Testis (tissue), 3 donors: Measurements from ENCODE around the gene TAF13. TPM values are rescaled to one million over a fixed set of nuclear protein-coding genes. Genes with fewer than 3 reads are reported as not detected.
"Not testable (repeated sequence)": the region's sequence is repeated elsewhere in the genome, so short reads cannot be mapped to it uniquely, and the experiment has no call there.

ENCODE experiments used
- DNase-seq: peaks from one replicate; pipeline ENCODE4 v3.0.0-alpha.2; 2019
- H3K27ac ChIP-seq, 2 donors: fragments of 200-600 bp; sonication (generic); one replicate each; pipeline ENCODE4 v1.5.1; 2019
- H3K27me3 ChIP-seq: fragments of 200-600 bp; sonication (generic); one replicate; pipeline ENCODE4 v1.5.1; 2019
- H3K36me3 ChIP-seq: fragments of 200-600 bp; sonication (generic); one replicate; pipeline ENCODE4 v1.5.1; 2017; ENCODE audit warnings: low read depth; ENCODE audit errors: missing control alignments
- H3K4me1 ChIP-seq: fragments of 200-600 bp; sonication (generic); one replicate; pipeline ENCODE4 v1.5.1; 2019
- H3K4me3 ChIP-seq, 2 donors: fragments of 200-600 bp; sonication (generic); one replicate each; pipeline ENCODE4 v1.5.1; 2017 to 2019
- H3K9me3 ChIP-seq: fragments of 200-600 bp; sonication (generic); one replicate; pipeline ENCODE4 v1.5.1; 2017
- POLR2A ChIP-seq: fragments of 450-650 bp; IDR thresholded peaks from one replicate; pipeline ENCODE4 v1.6.1; 2017; ENCODE audit warnings: antibody characterized with exemption, mild to moderate bottlenecking, moderate library complexity
- WGBS, 2 donors: methylation state at CpG; one replicate each; pipeline ENCODE4 v1.1.5; 2018; 5-methylcytosine and 5-hydroxymethylcytosine counted together
- intact Hi-C: fragments of 100-400 bp; cut with DNase I; formaldehyde crosslinking; loops from one replicate; pipeline ENCODE4 v1.15.1; 2023; ENCODE audit warnings: low total_unique reads
- polyA plus RNA-seq: library from polyadenylated mRNA; stranded (reverse); fragments of 350-450 nt; fragmentation: Illumina TruSeq; extraction: RNeasy Lipid Tissue Mini Kit (QIAGEN cat#74804); gene quantifications from one replicate; pipeline ENCODE4 v1.2.3, GENCODE V29; 2014; ENCODE audit warnings: low read depth, low replicate concordance; ENCODE audit not compliant: insufficient read depth
- small RNA-seq, 2 donors: library from RNA; depleted of rRNA; stranded (forward); fragments of <200 nt; gene quantifications; one replicate each; pipeline ENCODE3, GENCODE V24; 2016
- total RNA-seq, 2 donors: library from RNA; depleted of rRNA; stranded (reverse); fragments of >200 nt; gene quantifications; one replicate each; pipeline ENCODE4 v1.2.3, GENCODE V29; 2016
- TF ChIP-seq, protein P1 (sequence below), 3 experiments: fragments of 450-650 bp in 2 of 3; fragments of 200-600 bp in 1 of 3; sonication (generic) in 1 of 3; IDR thresholded peaks; one replicate each; pipeline ENCODE4 v1.5.1; 2016 to 2019; ENCODE audit warnings: antibody characterized with exemption in 3 of 3, mild to moderate bottlenecking in 2 of 3, moderate library complexity in 1 of 3

The TAF13 gene
- total and polyA plus RNA-seq, 3 donors from 2014 or later, result 27.9 to 42.0 (median 38.5) TPM

DNA sequence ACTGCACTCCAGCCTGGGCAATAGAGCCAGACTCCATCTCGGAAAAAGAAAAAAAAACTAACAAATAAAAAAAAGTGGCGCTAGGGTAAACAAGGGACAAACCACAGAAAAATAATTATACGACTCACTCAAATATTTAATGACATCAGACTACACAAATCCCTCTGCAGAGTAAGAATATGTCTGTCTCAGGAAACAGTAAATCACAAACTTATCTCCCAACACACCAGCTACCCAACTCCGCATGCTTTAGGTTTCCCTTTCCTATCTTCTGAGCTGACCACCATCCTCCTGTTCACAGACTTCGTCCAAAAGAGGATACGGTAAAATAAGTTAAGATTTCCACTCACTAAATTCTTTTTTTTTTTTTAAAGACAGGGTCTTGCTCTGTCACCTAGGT lies 50.1 kb downstream of the TAF13 start:
- intact Hi-C loops, result no loop called here
- WGBS, 2 donors, result 90 to 91% methylated on average over 6 of the region's 6 CpGs

DNA sequence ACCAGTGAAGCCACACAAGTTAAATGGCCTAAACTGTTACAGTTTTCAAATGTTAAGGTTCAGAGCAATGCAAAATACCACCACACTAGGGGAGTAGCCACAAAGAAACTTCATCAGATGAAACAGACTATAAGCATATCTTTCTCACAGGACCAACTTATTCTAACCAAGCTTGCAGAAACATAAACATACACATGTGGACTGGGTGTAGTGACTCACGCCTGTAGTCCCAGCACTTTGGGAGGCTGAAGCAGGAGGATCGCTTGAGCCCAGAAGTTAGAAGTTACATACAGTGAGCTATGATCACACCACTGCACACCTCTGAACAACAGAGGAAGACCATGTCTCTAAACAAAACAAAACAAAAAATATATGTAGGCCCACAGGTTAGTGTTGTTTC lies 51.2 kb downstream of the TAF13 start:
- intact Hi-C loops, result no loop called here
- 95 to 96% methylated on average over 2 of the region's 2 CpGs for WGBS, 2 donors
- TF ChIP-seq, protein P1, sequence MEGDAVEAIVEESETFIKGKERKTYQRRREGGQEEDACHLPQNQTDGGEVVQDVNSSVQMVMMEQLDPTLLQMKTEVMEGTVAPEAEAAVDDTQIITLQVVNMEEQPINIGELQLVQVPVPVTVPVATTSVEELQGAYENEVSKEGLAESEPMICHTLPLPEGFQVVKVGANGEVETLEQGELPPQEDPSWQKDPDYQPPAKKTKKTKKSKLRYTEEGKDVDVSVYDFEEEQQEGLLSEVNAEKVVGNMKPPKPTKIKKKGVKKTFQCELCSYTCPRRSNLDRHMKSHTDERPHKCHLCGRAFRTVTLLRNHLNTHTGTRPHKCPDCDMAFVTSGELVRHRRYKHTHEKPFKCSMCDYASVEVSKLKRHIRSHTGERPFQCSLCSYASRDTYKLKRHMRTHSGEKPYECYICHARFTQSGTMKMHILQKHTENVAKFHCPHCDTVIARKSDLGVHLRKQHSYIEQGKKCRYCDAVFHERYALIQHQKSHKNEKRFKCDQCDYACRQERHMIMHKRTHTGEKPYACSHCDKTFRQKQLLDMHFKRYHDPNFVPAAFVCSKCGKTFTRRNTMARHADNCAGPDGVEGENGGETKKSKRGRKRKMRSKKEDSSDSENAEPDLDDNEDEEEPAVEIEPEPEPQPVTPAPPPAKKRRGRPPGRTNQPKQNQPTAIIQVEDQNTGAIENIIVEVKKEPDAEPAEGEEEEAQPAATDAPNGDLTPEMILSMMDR (IDR thresholded peaks at IDR 0.05), result no peak
- no peak for TF ChIP-seq POLR2A
- no peak overlapping the region for H3K4me3 ChIP-seq
- H3K9me3 ChIP-seq, result no peaks in the 10 kb centered on the region
- no peaks in the 10 kb centered on the region for H3K27me3 ChIP-seq
- no peak for DNase-seq
- H3K4me1 ChIP-seq, result no peaks in the 10 kb centered on the region
- H3K27ac ChIP-seq, result no peak overlapping the region
- no peaks in the 10 kb centered on the region for H3K36me3 ChIP-seq

More for the DNA sequence above, 50.1 kb downstream of the TAF13 start:
- no peak for DNase-seq
- no peak overlapping the region for H3K4me3 ChIP-seq
- H3K36me3 ChIP-seq, result no peaks in the 10 kb centered on the region
- no peaks in the 10 kb centered on the region for H3K27me3 ChIP-seq
- no peaks in the 10 kb centered on the region for H3K4me1 ChIP-seq
- TF ChIP-seq POLR2A, result no peak
- TF ChIP-seq, protein P1 (IDR thresholded peaks at IDR 0.05), result no peak
- no peak overlapping the region for H3K27ac ChIP-seq
- H3K9me3 ChIP-seq, result no peaks in the 10 kb centered on the region

DNA sequence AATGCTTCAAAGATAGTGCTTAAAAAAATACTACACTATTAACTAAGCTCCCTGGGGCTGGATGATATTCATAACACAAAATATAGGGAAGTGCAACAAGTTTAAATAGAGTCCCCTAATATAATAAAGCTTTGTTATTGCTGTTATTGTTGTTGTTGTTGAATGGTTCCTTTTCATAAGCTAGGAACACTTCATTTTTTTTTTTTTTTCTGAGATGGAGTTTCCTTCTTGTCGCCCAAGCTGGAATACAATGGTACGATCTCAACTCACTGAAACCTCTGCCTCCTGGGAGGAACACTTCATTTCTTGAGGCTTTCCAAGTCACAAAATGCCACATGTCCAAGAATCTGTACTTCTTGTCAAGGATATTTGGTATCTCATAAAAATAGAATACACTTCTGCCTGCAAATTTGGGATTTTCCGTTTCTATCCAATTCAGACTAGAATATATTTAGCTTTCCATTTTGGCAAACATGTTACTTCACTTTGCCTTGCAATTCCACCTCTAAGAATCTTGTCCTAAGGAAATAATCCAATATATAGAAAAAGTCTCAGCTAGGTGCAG lies 55.0 kb downstream of the TAF13 start:
- no peak overlapping the region for H3K4me3 ChIP-seq
- no peaks in the 10 kb centered on the region for H3K4me1 ChIP-seq
- DNase-seq, result no peak
- H3K9me3 ChIP-seq, result no peaks in the 10 kb centered on the region
- 74 to 80% methylated on average over 3 of the region's 3 CpGs for WGBS, 2 donors
- H3K27me3 ChIP-seq, result no peaks in the 10 kb centered on the region
- intact Hi-C loops, result no loop called here
- H3K36me3 ChIP-seq, result no peaks in the 10 kb centered on the region
- H3K27ac ChIP-seq, result no peak overlapping the region
- TF ChIP-seq, protein P1 (IDR thresholded peaks at IDR 0.05), result no peak
- TF ChIP-seq POLR2A, result no peak

DNA sequence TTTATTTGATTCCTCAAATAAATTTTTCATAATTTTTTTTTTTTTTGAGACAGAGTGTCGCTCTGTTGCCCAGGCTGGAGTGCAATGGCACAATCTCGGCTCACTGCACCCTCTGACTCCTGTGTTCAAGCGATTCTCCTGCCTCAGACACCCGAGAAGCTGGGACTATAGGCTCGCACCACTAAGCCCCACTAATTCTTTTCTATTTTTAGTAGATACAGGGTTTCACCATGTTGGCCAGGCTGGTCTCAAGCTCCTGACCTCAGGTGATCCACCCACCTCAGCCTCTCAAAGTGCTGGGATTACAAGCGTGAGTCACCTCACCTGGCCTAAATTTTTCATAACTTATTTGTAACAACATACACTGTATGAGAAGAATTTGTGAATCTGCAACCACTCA lies 58.1 kb downstream of the TAF13 start:
- H3K36me3 ChIP-seq, H3K27ac ChIP-seq, H3K27me3 ChIP-seq, H3K4me1 ChIP-seq, intact Hi-C loops, DNase-seq, H3K9me3 ChIP-seq, H3K4me3 ChIP-seq: not testable (repeated sequence)
- WGBS, 2 donors, result 97% methylated on average over 6 of the region's 6 CpGs

DNA sequence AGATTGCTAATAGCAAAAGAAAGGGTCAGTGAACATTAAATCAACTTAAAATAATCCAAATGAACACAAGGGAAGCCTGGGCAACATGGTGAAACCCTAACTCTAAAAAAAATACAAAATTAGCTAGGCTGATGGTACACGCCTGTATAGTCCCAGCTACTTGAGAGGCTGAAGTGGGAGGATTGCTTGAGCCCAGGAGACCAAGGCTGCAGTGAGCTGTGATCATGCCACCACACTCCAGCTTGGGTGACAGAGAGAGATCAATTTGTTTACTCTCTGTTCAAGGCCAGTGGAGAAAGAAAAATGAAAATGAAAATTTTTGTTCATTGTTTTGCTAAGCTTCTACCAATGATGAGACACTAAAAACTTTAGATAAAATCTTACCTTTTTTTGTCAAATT lies 58.7 kb downstream of the TAF13 start:
- intact Hi-C loops, result no loop called here
- no peak for DNase-seq
- no peaks in the 10 kb centered on the region for H3K9me3 ChIP-seq
- no peaks in the 10 kb centered on the region for H3K27me3 ChIP-seq
- no peaks in the 10 kb centered on the region for H3K4me1 ChIP-seq
- 88 to 96% methylated on average over 1 of the region's 1 CpG for WGBS, 2 donors
- H3K36me3 ChIP-seq, result no peaks in the 10 kb centered on the region
- no peak overlapping the region for H3K27ac ChIP-seq
- no peak overlapping the region for H3K4me3 ChIP-seq
- TF ChIP-seq, protein P1 (IDR thresholded peaks at IDR 0.05), result no peak

Small RNAs within 50 kb of the gene (small RNA-seq; reads per million reads assigned to genes)
- gene AL356488.2 (0 reads per million in 2 donors), gene BX679664.1 (0 reads per million in 2 donors)

Other genes starting within 250 kb of the TAF13 start
- gene AKNAD1, start 218.9 kb downstream of the TAF13 start, total RNA-seq, result 1 to 10 TPM; 3.8 to 8.1 TPM
- 9.8 TPM for gene AKNAD1, start 218.9 kb downstream of the TAF13 start, polyA plus RNA-seq
- gene GPSM2, start 199.0 kb downstream of the TAF13 start, total RNA-seq, result 10 to 100 TPM; 18.1 to 19.4 TPM
- 20.8 TPM for gene GPSM2, start 199.0 kb downstream of the TAF13 start, polyA plus RNA-seq
- 10 to 100 TPM; 23.6 to 34.6 TPM for gene CLCC1, start 112.5 kb downstream of the TAF13 start, total RNA-seq
- 16.4 TPM for gene CLCC1, start 112.5 kb downstream of the TAF13 start, polyA plus RNA-seq
- gene WDR47, start 33.9 kb downstream of the TAF13 start, total RNA-seq, result 10 to 100 TPM; 34.7 to 40.4 TPM
- gene WDR47, start 33.9 kb downstream of the TAF13 start, polyA plus RNA-seq, result 40.5 TPM
- 10 to 100 TPM; 34.6 to 37.3 TPM for gene TMEM167B, start 14.8 kb upstream of the TAF13 start, total RNA-seq
- 47.0 TPM for gene TMEM167B, start 14.8 kb upstream of the TAF13 start, polyA plus RNA-seq
- gene ELAPOR1, start 38.1 kb upstream of the TAF13 start, total RNA-seq, result 10 to 100 TPM; 31.2 to 47.8 TPM
- gene ELAPOR1, start 38.1 kb upstream of the TAF13 start, polyA plus RNA-seq, result 82.3 TPM
- 100 to 1,000 TPM; 112 to 149 TPM for gene SARS1, start 137.9 kb upstream of the TAF13 start, total RNA-seq
- 132 TPM for gene SARS1, start 137.9 kb upstream of the TAF13 start, polyA plus RNA-seq
- 100 to 1,000 TPM; 107 to 140 TPM for gene CELSR2, start 173.5 kb upstream of the TAF13 start, total RNA-seq
- 59.6 TPM for gene CELSR2, start 173.5 kb upstream of the TAF13 start, polyA plus RNA-seq
- gene PSRC1, start 207.1 kb upstream of the TAF13 start, total RNA-seq, result 10 to 100 TPM; 34.0 to 48.9 TPM
- gene PSRC1, start 207.1 kb upstream of the TAF13 start, polyA plus RNA-seq, result 24.0 TPM
- under 1 TPM in 1 of 2 donors, not detected in 1; 0.99 TPM for gene MYBPHL, start 231.0 kb upstream of the TAF13 start, total RNA-seq
- 1.5 TPM for gene MYBPHL, start 231.0 kb upstream of the TAF13 start, polyA plus RNA-seq